Omental fat pad (tissue), 4 donors: ENCODE measurements around the gene AP5M1. TPM values are rescaled to one million over a fixed set of nuclear protein-coding genes. Genes with fewer than 3 reads are reported as not detected.
"Not testable (repeated sequence)": the region's sequence is repeated elsewhere in the genome, so short reads cannot be mapped to it uniquely, and the experiment has no call there.

Source experiments
- ATAC-seq: fragments of 150-250 bp; one replicate; pipeline ENCODE4 v1.9.1; 2016; ENCODE audit warnings: mild to moderate bottlenecking, moderate library complexity; ENCODE audit not compliant: low FRiP score
- DNase-seq: peaks from one replicate; pipeline ENCODE4 v3.0.0-alpha.2; 2019; ENCODE audit warnings: low spot score
- CTCF ChIP-seq, 3 donors: fragments of 450-650 bp; IDR thresholded peaks; one replicate each; pipeline ENCODE4 v1.5.1; 2016 to 2017; ENCODE audit warnings: antibody characterized with exemption in 3 of 3, mild to moderate bottlenecking in 3 of 3, moderate library complexity in 2 of 3
- total RNA-seq, 4 donors: library from RNA; depleted of rRNA; stranded (reverse); fragments of >200 nt; gene quantifications; one replicate each; pipeline ENCODE4 v1.1.0, GENCODE V29; 2016

The AP5M1 gene
- total RNA-seq, 4 donors from 2014 or later, result 15.3 to 25.7 (median 22.2) TPM

- no peak for ATAC-seq
- DNase-seq, result no peak
- TF ChIP-seq CTCF (IDR thresholded peaks at IDR 0.05), result no peak
Observed at GRCh38 chr14:57245941-57246340, 22.8 kb upstream of the AP5M1 start.

DNA sequence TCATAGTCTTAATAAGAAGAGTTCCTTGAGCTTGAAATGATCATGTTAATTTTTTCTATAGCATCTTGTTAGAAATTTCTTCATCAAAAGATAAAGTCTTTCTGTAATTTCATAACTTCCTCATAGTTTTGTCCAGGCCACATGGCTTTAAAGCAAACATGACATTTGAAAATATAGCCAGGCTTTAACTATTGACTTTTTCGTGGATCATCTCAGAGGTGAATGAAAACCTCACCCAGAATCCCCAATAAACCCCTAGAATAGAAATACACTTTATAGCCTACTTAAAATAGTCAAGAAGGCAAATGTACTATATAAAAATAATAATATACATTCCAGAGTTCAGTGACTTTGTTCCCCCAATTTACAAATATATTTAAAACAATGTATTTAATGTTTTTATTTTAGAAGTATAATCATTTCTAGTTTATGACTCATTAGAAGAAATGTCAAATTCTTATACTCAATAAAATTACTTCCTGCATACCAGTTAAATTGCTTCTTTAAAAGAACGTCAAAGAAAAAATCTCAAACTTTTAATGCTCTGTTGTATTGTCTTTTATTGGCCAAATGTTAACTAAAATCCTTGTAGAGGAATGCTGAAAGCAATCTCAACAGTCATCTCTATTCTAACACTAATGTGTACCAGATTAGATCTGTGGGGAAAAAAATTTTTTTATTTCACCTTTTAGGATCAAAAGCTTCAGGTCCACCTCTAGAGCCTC, 21.7 kb upstream of the AP5M1 start:
- ATAC-seq, result no peak
- DNase-seq, result no peak
- TF ChIP-seq CTCF (IDR thresholded peaks at IDR 0.05), result no peak

DNA sequence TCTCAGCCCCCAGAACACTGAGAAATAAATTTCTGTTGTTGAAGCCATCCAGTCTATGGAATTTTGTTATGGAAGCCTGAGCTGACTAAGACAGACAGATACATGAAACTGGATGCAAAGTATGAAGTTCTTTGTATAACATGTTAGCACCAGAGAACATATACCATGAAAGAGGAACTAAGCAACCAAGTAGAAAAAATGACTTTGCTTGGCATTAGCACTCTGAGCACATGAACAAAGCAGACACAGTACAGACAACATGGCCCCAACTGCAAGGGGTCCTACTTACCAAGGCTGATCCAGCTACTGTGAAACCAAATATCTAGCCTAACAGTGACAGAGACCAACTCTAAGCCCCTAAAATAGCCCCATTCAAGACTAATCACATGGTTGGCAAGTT, 13.9 kb upstream of the AP5M1 start:
- DNase-seq, result no peak
- TF ChIP-seq CTCF (IDR thresholded peaks at IDR 0.05), result no peak
- ATAC-seq, result no peak

DNA sequence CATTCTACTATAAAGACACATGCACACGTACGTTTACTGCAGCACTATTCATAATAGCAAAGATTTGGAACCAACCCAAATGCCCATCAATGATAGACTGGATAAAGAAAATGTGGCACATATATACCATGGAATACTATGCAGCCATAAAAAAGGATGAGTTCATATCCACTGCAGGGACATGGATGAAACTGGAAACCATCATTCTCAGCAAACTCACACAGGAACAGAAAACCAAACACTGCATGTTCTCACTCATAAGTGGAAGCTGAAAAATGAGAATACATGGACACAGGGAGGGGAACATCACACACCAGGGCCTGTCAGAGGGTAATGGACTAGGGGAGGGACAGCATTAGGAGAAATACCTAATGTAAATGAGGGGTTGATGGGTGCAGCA, 10.6 kb upstream of the AP5M1 start:
- not testable (repeated sequence) for DNase-seq, ATAC-seq

DNA sequence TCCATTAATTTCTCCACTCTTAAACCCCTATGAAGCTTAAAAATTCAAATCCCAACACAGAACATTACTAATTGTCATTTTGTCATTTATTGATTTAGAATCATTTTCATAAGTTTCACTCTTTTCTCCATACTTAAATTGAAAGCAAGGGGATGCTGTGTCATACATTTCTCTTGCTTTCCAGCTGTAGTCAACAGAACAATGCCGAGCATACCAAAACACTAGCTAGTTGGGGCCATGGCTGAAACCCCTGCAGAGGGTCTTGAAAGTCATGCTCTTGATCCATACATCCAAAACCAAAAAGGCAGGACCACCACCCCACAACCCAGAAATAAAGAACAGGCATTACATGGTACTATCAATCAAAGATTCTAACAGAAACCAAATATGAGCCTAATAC, 9.1 kb upstream of the AP5M1 start:
- no peak for ATAC-seq
- DNase-seq, result no peak
- no peak for TF ChIP-seq CTCF (IDR thresholded peaks at IDR 0.05)

- ATAC-seq (no peak), DNase-seq (no peak)
- no peak for TF ChIP-seq CTCF (IDR thresholded peaks at IDR 0.05)
Observed at GRCh38 chr14:57261604-57262003, 7.2 kb upstream of the AP5M1 start.

DNA sequence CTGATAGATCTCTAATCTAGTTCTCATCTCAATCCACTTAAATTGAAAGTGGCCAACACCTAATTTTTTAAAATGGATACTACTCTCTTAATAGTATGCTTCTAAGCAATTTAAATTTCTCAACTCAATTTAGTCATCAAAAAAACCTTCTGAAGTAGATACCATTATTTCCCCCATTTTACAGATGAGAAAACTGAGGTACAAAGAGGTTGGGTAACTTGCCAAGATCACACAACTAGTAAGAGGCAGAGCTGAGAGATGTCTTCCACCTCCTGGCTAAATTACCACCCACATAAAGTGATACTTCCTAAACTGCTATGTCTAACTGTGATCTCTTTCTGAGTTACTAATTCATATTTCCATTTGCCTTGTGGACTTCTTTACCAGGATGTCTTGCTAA, 6.7 kb upstream of the AP5M1 start:
- no peak for ATAC-seq
- DNase-seq, result no peak
- TF ChIP-seq CTCF (IDR thresholded peaks at IDR 0.05), result no peak
